HG02571 (cell line): Measurements from ENCODE around the gene OR10D3.
"Not testable (repeated sequence)": the region's sequence is repeated elsewhere in the genome, so short reads cannot be mapped to it uniquely, and the experiment has no call there.

Experiments
- ATAC-seq: cut with Tn5 transposase; IDR thresholded peaks from one replicate; pipeline ENCODE4 v1.9.1; 2021; ENCODE audit warnings: mild to moderate bottlenecking, moderate library complexity; ENCODE audit not compliant: unreplicated experiment

The OR10D3 gene

GRCh38 chr11:124183068-124183467 lies at the start of gene OR10D3:
OR10D3 (plus strand) TSS chr11:124183345; CDS start chr11:124185270, 1,925 bp downstream.
- ATAC-seq: no peak

- no peak for ATAC-seq
These were observed 40.1 kb upstream of the OR10D3 start for GRCh38 chr11:124143034-124143433.

- ATAC-seq: no peak
These were observed 35.2 kb upstream of the OR10D3 start for GRCh38 chr11:124147951-124148350.

- no peak for ATAC-seq
These were observed 32.5 kb upstream of the OR10D3 start for GRCh38 chr11:124150684-124151083.

- no peak for ATAC-seq
These were observed 30.3 kb upstream of the OR10D3 start for GRCh38 chr11:124152770-124153407.

GRCh38 chr11:124153821-124154220 lies 29.3 kb upstream of the OR10D3 start:
- ATAC-seq: no peak

GRCh38 chr11:124159481-124159880 lies 23.7 kb upstream of the OR10D3 start:
- no peak for ATAC-seq

GRCh38 chr11:124160986-124161385 lies 22.2 kb upstream of the OR10D3 start:
- no peak for ATAC-seq

- ATAC-seq: no peak
These were observed 15.3 kb upstream of the OR10D3 start for GRCh38 chr11:124167826-124168231.

- ATAC-seq: no peak
These were observed 14.3 kb upstream of the OR10D3 start for GRCh38 chr11:124168796-124169195.

GRCh38 chr11:124170315-124170714 lies 12.8 kb upstream of the OR10D3 start:
- not testable (repeated sequence) for ATAC-seq

- no peak for ATAC-seq
These were observed 12.2 kb upstream of the OR10D3 start for GRCh38 chr11:124170801-124171586.

- no peak for ATAC-seq
These were observed 11.0 kb upstream of the OR10D3 start for GRCh38 chr11:124172101-124172500.

GRCh38 chr11:124172599-124172998 lies 10.5 kb upstream of the OR10D3 start:
- ATAC-seq: no peak

- ATAC-seq: no peak
These were observed 9.1 kb upstream of the OR10D3 start for GRCh38 chr11:124174001-124174583.

GRCh38 chr11:124176925-124177715 lies 6.0 kb upstream of the OR10D3 start:
- ATAC-seq: no peak

- ATAC-seq: no peak
These were observed 3.8 kb upstream of the OR10D3 start for GRCh38 chr11:124179310-124179709.

GRCh38 chr11:124190298-124191139 lies 7.4 kb downstream of the OR10D3 start:
- no peak for ATAC-seq

- ATAC-seq: no peak
These were observed 10.3 kb downstream of the OR10D3 start for GRCh38 chr11:124193221-124194010.
